Mesodermal cell (in vitro differentiated cells): ENCODE measurements around the gene RNF5.

ENCODE experiments used
- H3K27ac ChIP-seq: 2 replicates; pipeline ENCODE4 v1.7.0; 2013; ENCODE audit warnings: mild to moderate bottlenecking, low read depth, low read length, moderate library complexity; ENCODE audit not compliant: severe bottlenecking
- H3K36me3 ChIP-seq: 2 replicates; pipeline ENCODE4 v1.7.1; 2013; ENCODE audit warnings: mild to moderate bottlenecking, low read length, moderate library complexity; ENCODE audit not compliant: control insufficient read depth, insufficient read depth
- H3K4me1 ChIP-seq: one replicate; pipeline ENCODE4 v1.7.1; 2013; ENCODE audit warnings: mild to moderate bottlenecking, low read length; ENCODE audit not compliant: insufficient read depth, control insufficient read depth, poor library complexity, severe bottlenecking
- H3K4me3 ChIP-seq: 2 replicates; pipeline ENCODE4 v1.7.0; 2013; ENCODE audit warnings: low read length, control low read depth, mild to moderate bottlenecking; ENCODE audit not compliant: insufficient read depth, poor library complexity, severe bottlenecking; ENCODE audit errors: extremely low read depth
- H3K9me3 ChIP-seq: 2 replicates; pipeline ENCODE4 v1.7.1; 2013; ENCODE audit warnings: mild to moderate bottlenecking, low read length, moderate library complexity; ENCODE audit not compliant: control insufficient read depth
- WGBS, 2 experiments: methylation state at CpG; one replicate each; pipeline ENCODE4 v1.1.5; 2013; ENCODE audit warnings: missing lambda C conversion rate in 2 of 2; ENCODE audit not compliant: insufficient coverage in 2 of 2; 5-methylcytosine and 5-hydroxymethylcytosine counted together

RNF5 gene

GRCh38 chr6:32167761-32168262 lies 10.4 kb upstream of the RNF5 start:
- WGBS, 2 experiments = 86 to 90% methylated on average over 2 of the region's 6 CpGs
- Histone ChIP-seq H3K4me3 (no peak overlapping the region), H3K36me3 (peaks cover 83% of the 10 kb centered on the region), H3K4me1 (peaks cover 16% of the 10 kb centered on the region), H3K27ac (peak overlapping the region; percentile 46), H3K9me3 (no peaks in the 10 kb centered on the region)

- peaks cover 16% of the 10 kb centered on the region for H3K4me1 ChIP-seq
- peak overlapping the region; percentile 46 for H3K27ac ChIP-seq
- peaks cover 78% of the 10 kb centered on the region for H3K36me3 ChIP-seq
- H3K4me3 ChIP-seq = no peak overlapping the region
- no peaks in the 10 kb centered on the region for H3K9me3 ChIP-seq
- WGBS, 2 experiments = 87 to 100% methylated on average over 1 to 2 of the region's 2 CpGs
These were observed 9.9 kb upstream of the RNF5 start for GRCh38 chr6:32168350-32168749.

GRCh38 chr6:32168807-32169591 lies 9.2 kb upstream of the RNF5 start:
- Histone ChIP-seq H3K4me3 (no peak overlapping the region), H3K4me1 (peaks cover 16% of the 10 kb centered on the region), H3K36me3 (peaks cover 77% of the 10 kb centered on the region), H3K27ac (no peak overlapping the region), H3K9me3 (no peaks in the 10 kb centered on the region)
- 92 to 95% methylated on average over 8 to 11 of the region's 11 CpGs for WGBS, 2 experiments

- no peaks in the 10 kb centered on the region for H3K9me3 ChIP-seq
- H3K4me3 ChIP-seq = no peak overlapping the region
- WGBS, 2 experiments = 96 to 98% methylated on average over 9 to 10 of the region's 11 CpGs
- peaks cover 25% of the 10 kb centered on the region for H3K4me1 ChIP-seq
- no peak overlapping the region for H3K27ac ChIP-seq
- peaks cover 72% of the 10 kb centered on the region for H3K36me3 ChIP-seq
These were observed 7.9 kb upstream of the RNF5 start for GRCh38 chr6:32170294-32170693.

- peaks cover 63% of the 10 kb centered on the region for H3K36me3 ChIP-seq
- H3K4me1 ChIP-seq = peaks cover 25% of the 10 kb centered on the region
- H3K4me3 ChIP-seq = no peak overlapping the region
- no peaks in the 10 kb centered on the region for H3K9me3 ChIP-seq
- WGBS, 2 experiments = 96 to 98% methylated on average over 6 of the region's 6 CpGs
- H3K27ac ChIP-seq = no peak overlapping the region
These were observed 7.0 kb upstream of the RNF5 start for GRCh38 chr6:32171234-32171633.

- no peak overlapping the region for H3K4me3 ChIP-seq
- peaks cover 25% of the 10 kb centered on the region for H3K4me1 ChIP-seq
- H3K9me3 ChIP-seq = no peaks in the 10 kb centered on the region
- H3K36me3 ChIP-seq = peaks cover 45% of the 10 kb centered on the region
- 81 to 86% methylated on average over 4 of the region's 4 CpGs for WGBS, 2 experiments
- no peak overlapping the region for H3K27ac ChIP-seq
These were observed 5.0 kb upstream of the RNF5 start for GRCh38 chr6:32173051-32173727.

GRCh38 chr6:32174416-32174815 lies 3.8 kb upstream of the RNF5 start:
- Histone ChIP-seq H3K9me3 (no peaks in the 10 kb centered on the region), H3K36me3 (peaks cover 35% of the 10 kb centered on the region), H3K4me1 (peaks cover 27% of the 10 kb centered on the region), H3K27ac (no peak overlapping the region), H3K4me3 (peak overlapping the region; percentile 99)
- 100% methylated on average over 1 of the region's 1 CpG for WGBS, 2 experiments

- H3K9me3 ChIP-seq = no peaks in the 10 kb centered on the region
- peaks cover 34% of the 10 kb centered on the region for H3K36me3 ChIP-seq
- H3K4me3 ChIP-seq = peak overlapping the region; percentile 99
- H3K4me1 ChIP-seq = peaks cover 26% of the 10 kb centered on the region
- WGBS, 2 experiments = 20 to 29% methylated on average over 1 to 2 of the region's 2 CpGs
- no peak overlapping the region for H3K27ac ChIP-seq
These were observed 2.9 kb upstream of the RNF5 start for GRCh38 chr6:32175322-32175710.

- Histone ChIP-seq H3K9me3 (no peaks in the 10 kb centered on the region), H3K4me1 (peaks cover 23% of the 10 kb centered on the region)
- 2 to 5% methylated on average over 9 to 10 of the region's 27 CpGs for WGBS, 2 experiments
These were observed 2.3 kb upstream of the RNF5 start, which contains the start of gene AGPAT1 for GRCh38 chr6:32175711-32176475. Gene AGPAT1, minus strand, starts transcription at chr6:32176084. Its CDS starts 4,588 bp downstream, at chr6:32171496.

GRCh38 chr6:32176476-32177182 lies 1.6 kb upstream of the RNF5 start:
- 30 to 50% methylated on average over 4 of the region's 5 CpGs for WGBS, 2 experiments

More at GRCh38 chr6:32175711-32176475, 2.3 kb upstream of the RNF5 start, which contains the start of gene AGPAT1:
- Histone ChIP-seq H3K27ac (peak within 1 kb of the TSS; percentile 98), H3K36me3 (peaks cover 33% of the 10 kb centered on the region), H3K4me3 (peak within 1 kb of the TSS; percentile 99)

More at GRCh38 chr6:32176476-32177182, 1.6 kb upstream of the RNF5 start:
- peaks cover 22% of the 10 kb centered on the region for H3K4me1 ChIP-seq
- no peaks in the 10 kb centered on the region for H3K9me3 ChIP-seq
- H3K36me3 ChIP-seq = peaks cover 32% of the 10 kb centered on the region
- H3K27ac ChIP-seq = peak overlapping the region; percentile 98
- H3K4me3 ChIP-seq = peak overlapping the region; percentile 99
